IgD-negative memory B cell (primary cell): ENCODE measurements around the gene PEX7. TPM values are rescaled to one million over a fixed set of nuclear protein-coding genes. Genes with fewer than 3 reads are reported as not detected.
A peak's percentile ranks its signal among the peaks of the same experiment; 100 is the strongest.

ENCODE experiments used
- H3K27ac Mint-ChIP-seq, 3 donors: one replicate each; pipeline ENCODE4 v1.8.0; 2020 to 2022; ENCODE audit warnings: mild to moderate bottlenecking in 3 of 3, mixed read lengths in 3 of 3, moderate library complexity in 1 of 3
- H3K27me3 Mint-ChIP-seq: one replicate; pipeline ENCODE4 v1.8.0; 2021; ENCODE audit warnings: mixed read lengths
- H3K36me3 Mint-ChIP-seq: one replicate; pipeline ENCODE4 v1.8.0; 2020; ENCODE audit warnings: mild to moderate bottlenecking, mixed read lengths
- H3K4me1 Mint-ChIP-seq, 3 donors: one replicate each; pipeline ENCODE4 v1.8.0; 2020 to 2022; ENCODE audit warnings: mixed read lengths in 3 of 3, mild to moderate bottlenecking in 1 of 3
- H3K4me3 Mint-ChIP-seq, 4 donors: one replicate each; pipeline ENCODE4 v1.8.0; 2020 to 2022; ENCODE audit warnings: mild to moderate bottlenecking in 4 of 4, mixed read lengths in 4 of 4, moderate library complexity in 3 of 4
- H3K9me3 Mint-ChIP-seq, 3 donors: one replicate each; pipeline ENCODE4 v1.8.0; 2020 to 2021; ENCODE audit warnings: mixed read lengths in 3 of 3, mild to moderate bottlenecking in 1 of 3
- polyA plus RNA-seq: library from polyadenylated mRNA; unstranded; fragments of 300-500 nt; fragmentation: Illumina TruSeq; gene quantifications from one replicate; pipeline ENCODE4 v1.2.3, GENCODE V29; 2021

Gene PEX7, protein sequence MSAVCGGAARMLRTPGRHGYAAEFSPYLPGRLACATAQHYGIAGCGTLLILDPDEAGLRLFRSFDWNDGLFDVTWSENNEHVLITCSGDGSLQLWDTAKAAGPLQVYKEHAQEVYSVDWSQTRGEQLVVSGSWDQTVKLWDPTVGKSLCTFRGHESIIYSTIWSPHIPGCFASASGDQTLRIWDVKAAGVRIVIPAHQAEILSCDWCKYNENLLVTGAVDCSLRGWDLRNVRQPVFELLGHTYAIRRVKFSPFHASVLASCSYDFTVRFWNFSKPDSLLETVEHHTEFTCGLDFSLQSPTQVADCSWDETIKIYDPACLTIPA
- 5.6 TPM for polyA plus RNA-seq

DNA sequence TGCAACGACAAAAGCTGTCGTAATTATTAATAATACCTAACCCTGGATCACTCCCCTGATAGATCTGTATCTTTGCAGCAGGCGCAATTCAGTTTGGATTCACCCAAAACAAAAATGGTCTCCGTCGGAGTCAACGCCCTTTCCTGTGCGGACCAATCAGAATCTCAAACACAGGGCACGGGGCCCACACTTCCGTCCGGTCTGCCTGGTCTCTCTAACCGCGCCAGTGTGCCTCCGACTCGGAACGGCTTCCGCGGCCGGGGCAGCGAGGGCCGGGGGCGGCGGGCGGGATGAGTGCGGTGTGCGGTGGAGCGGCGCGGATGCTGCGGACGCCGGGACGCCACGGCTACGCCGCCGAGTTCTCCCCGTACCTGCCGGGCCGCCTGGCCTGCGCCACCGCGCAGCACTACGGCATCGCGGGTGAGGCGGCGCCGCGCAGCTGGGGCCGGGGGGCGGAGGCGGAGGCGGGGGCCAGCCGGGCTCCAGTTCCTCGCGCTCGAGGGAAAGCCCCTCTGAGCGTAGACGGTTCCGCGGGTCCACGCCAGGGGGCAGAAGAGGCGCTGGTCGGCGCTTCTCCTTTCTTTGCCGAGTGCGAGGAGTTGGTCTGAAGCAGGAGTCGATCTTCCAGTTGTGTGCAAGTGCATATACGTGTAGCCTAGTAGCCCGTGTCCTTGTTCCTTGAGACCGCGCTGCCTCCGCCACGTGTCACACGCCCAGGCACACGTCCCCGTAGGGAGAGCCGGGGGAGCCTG is at the start of gene PEX7:
TSS of gene PEX7 (plus strand) at position 217 of the 752 bp plus-strand sequence. CDS start at position 291, 74 bp downstream.
- Mint-ChIP-seq H3K4me1 (peaks cover 10 to 19% (median 15%) of the 10 kb centered on the region in 3 donors), H3K9me3 (no peaks in the 10 kb centered on the region), H3K27me3 (no peaks in the 10 kb centered on the region), H3K4me3 (peak within 1 kb of the TSS; percentile 92 to 98 (median 95)), H3K36me3 (peaks cover 8% of the 10 kb centered on the region), H3K27ac (peak within 1 kb of the TSS; percentile 83 to 98 (median 96))

DNA sequence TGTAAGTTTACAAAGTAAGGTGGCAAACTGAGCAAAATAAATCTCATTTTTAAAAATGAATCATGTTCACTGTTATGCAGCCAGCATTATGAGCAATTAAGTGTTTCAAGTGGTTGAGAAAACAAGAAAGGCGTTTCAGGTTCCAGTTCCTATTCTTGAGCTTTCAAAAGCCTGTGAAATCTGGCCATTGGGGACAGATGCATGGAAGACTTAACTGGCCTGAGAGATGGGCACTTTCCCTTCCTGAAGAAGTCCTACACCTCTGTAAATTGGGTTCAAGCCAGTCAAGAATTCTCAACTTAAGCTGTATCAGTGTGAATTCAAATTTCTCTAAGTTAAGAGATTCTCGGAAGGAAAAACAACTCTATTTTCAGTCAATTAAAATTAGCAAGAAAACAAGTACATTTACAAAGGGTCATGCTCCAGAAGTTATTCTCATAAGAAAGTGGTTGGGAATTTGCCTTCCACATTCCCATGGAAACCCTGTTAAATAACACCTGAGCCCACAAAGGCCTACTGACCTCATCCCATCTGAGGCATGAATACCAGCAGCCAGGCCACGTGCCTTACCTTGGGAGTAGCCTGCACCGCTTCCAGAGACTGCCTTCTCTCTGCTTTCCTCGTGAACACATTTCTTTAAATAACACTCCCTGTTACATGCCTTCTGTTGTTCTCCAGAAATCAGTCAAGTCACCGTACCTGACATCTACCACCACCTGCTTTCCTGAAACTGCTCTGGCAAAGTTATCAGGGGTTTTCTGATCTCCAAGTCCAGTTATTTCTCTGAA is 49.5 kb upstream of the PEX7 start:
- Mint-ChIP-seq H3K27me3 (no peaks in the 10 kb centered on the region), H3K4me3 (peak overlapping the region in 2 of 4 donors; percentile 74 to 78), H3K36me3 (no peaks in the 10 kb centered on the region), H3K4me1 (peaks cover 30 to 51% (median 40%) of the 10 kb centered on the region in 3 donors), H3K9me3 (peaks cover 0 to 3% (median 0%) of the 10 kb centered on the region in 3 donors), H3K27ac (peak overlapping the region in 2 of 3 donors; percentile 54 to 96)

DNA sequence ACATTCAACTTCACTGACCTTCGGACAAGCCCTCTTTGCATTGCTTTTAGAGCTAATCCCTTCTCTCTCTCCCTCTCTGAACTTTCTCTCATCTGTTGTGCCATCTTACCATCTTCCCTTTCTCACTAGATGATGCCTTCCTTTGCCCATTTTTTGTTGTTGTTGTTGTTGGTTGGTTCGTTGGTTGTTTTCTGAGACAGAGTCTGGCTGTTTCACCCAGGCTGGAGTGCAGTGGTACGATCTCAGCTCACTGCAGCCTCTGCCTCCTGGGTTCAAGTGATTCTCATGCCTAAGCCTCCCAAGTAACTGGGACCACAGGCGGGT is 49.0 kb upstream of the PEX7 start:
- H3K27ac Mint-ChIP-seq = peak overlapping the region in 1 of 3 donors; percentile 96
- H3K36me3 Mint-ChIP-seq = no peaks in the 10 kb centered on the region
- peaks cover 0 to 3% (median 0%) of the 10 kb centered on the region in 3 donors for H3K9me3 Mint-ChIP-seq
- H3K4me1 Mint-ChIP-seq = peaks cover 26 to 46% (median 35%) of the 10 kb centered on the region in 3 donors
- H3K4me3 Mint-ChIP-seq = peak overlapping the region in 1 of 4 donors; percentile 3
- H3K27me3 Mint-ChIP-seq = no peaks in the 10 kb centered on the region

DNA sequence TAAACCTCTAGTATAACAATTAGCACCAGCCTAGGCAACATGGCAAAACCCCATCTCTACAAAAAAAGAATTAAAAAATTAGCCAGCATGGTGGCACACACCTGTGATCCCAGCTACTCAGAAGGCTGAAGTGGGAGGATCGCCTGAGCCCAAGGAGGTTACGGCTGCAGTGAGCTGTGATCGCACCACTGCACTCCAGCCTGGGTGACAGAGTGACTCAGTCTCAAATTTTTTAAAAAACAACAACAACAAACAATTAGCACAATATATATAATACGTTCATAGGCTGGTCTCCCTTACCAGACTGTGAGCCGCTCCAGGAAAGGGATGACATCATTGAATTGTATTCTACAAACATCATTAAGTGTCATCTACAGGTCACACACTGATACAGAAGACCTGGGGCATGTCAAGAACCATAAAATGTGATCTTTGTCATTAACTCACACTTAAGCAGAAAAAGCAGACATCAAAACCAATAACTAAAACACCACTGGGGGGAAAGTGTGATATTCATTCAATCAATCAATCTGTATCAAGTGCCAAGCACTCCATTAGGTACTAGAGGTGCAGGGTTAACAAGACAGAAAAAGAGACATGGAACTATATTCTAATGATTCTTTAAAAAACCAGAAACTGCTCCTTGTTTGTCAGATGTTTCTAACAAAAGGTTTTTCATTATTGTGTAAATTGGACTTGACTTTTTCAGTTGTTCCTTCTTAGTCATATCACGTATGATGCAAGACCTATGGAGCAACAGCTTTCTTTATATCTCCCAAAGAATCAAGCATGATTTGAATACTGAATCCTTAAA is 48.0 kb upstream of the PEX7 start:
- Mint-ChIP-seq H3K27ac (peak overlapping the region in 2 of 3 donors; percentile 64 to 78), H3K9me3 (no peaks in the 10 kb centered on the region), H3K4me3 (no peak overlapping the region), H3K27me3 (no peaks in the 10 kb centered on the region), H3K36me3 (no peaks in the 10 kb centered on the region), H3K4me1 (peaks cover 22 to 42% (median 30%) of the 10 kb centered on the region in 3 donors)

DNA sequence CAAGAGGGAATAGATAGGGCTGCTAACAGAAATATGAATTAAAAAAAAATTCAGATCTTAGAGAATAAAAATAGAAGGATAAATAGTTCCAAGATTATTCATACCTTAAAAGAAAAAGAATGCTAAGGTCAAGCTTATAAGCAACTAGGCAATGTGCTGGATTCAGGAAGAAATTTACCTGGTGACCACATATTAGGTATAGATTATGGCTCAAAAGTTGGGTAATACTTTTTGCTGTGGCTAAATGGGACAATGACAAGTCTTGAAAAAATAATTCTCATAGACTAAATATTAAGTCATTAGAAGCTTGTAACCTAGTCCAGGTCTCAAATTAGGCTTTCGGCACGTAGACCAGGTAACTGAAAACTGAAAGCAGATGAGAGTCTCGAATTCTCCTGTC is 47.3 kb upstream of the PEX7 start:
- no peaks in the 10 kb centered on the region for H3K9me3 Mint-ChIP-seq
- no peaks in the 10 kb centered on the region for H3K36me3 Mint-ChIP-seq
- H3K4me1 Mint-ChIP-seq = peaks cover 25 to 45% (median 34%) of the 10 kb centered on the region in 3 donors
- H3K27ac Mint-ChIP-seq = no peak overlapping the region
- no peaks in the 10 kb centered on the region for H3K27me3 Mint-ChIP-seq
- H3K4me3 Mint-ChIP-seq = no peak overlapping the region

DNA sequence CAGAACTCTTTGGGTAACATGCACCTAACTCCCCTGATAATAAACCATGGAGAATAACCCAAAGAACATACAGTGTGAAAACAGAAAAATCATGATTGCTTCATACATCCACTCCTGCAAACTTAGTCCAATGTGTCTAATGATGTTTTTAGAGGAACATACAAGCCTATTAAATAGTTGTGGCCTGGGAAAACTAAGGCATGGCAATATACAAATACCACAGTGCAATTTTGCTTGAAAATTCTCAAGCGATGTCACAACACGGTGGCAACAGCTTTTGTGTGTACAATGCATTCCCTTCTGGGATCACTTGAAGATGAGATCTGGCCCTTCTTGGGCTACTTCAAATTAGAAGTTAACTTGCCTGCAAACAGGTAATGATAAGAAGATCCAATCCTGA is 46.8 kb upstream of the PEX7 start:
- Mint-ChIP-seq H3K4me1 (peaks cover 26 to 45% (median 34%) of the 10 kb centered on the region in 3 donors), H3K27me3 (no peaks in the 10 kb centered on the region), H3K36me3 (no peaks in the 10 kb centered on the region), H3K9me3 (no peaks in the 10 kb centered on the region), H3K4me3 (peak overlapping the region in 1 of 4 donors; percentile 19), H3K27ac (no peak overlapping the region)

DNA sequence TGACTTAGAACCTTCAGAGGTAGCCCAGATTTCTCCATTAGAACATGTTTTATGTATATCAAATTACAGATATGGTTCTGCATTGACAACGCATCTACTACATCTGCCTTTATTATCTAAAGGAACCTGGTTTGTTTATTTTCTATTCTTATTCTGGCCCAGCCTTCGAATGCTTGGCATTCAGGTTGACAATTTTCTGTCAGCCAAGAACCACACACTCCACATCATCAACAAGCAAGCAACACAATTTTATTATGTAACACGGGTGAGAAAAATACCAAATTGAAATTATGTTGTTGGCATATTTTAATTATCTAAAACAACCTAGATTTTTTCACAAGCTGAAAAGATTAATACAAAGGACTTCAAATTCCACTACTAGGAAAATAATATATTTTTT is 44.7 kb upstream of the PEX7 start:
- no peaks in the 10 kb centered on the region for H3K27me3 Mint-ChIP-seq
- peaks cover 23 to 42% (median 34%) of the 10 kb centered on the region in 3 donors for H3K4me1 Mint-ChIP-seq
- no peaks in the 10 kb centered on the region for H3K9me3 Mint-ChIP-seq
- no peak overlapping the region for H3K4me3 Mint-ChIP-seq
- no peak overlapping the region for H3K27ac Mint-ChIP-seq
- no peaks in the 10 kb centered on the region for H3K36me3 Mint-ChIP-seq

DNA sequence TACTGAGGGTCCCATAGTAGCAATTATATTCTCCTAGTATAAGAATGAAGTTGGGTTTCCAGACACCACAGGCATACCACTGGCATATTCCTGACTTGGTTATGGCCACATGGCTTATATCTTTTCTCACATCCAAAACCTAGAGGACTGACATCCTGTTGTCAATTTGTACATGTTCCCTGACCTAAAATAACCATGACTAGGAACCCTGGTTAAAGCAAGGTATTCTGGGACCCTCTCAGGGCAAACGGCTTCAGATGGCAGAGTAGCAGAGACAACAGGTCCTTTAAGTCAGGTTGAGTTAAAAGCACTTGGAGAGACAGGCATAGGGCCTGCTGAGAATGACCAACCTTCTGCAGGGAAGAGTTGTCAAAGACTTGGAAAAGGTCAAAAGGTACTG is 42.7 kb upstream of the PEX7 start:
- no peaks in the 10 kb centered on the region for H3K27me3 Mint-ChIP-seq
- no peaks in the 10 kb centered on the region for H3K9me3 Mint-ChIP-seq
- H3K36me3 Mint-ChIP-seq = peaks cover 4% of the 10 kb centered on the region
- no peak overlapping the region for H3K4me3 Mint-ChIP-seq
- peaks cover 21 to 42% (median 35%) of the 10 kb centered on the region in 3 donors for H3K4me1 Mint-ChIP-seq
- no peak overlapping the region for H3K27ac Mint-ChIP-seq

DNA sequence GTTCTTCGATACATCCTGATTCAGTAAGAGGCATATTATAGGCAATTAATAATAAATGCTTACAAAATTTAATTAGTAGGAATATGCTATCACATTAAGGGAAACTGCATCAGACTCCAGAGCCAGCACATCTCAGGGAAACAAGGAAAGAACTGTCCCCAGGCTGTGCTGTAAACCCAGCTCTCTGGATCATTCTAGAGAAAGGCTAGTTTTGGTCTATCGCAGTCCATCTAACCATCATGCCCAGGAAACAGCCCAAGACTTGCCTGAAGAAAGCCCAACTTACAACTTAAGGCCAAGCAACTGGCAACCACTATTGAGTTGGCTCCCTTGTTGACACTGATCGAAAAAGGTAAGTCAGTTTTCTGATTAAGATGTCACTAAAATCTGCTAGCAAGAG is 41.4 kb upstream of the PEX7 start:
- no peaks in the 10 kb centered on the region for H3K9me3 Mint-ChIP-seq
- no peaks in the 10 kb centered on the region for H3K27me3 Mint-ChIP-seq
- H3K27ac Mint-ChIP-seq = peak overlapping the region in 2 of 3 donors; percentile 33 to 43
- peaks cover 34 to 43% (median 37%) of the 10 kb centered on the region in 3 donors for H3K4me1 Mint-ChIP-seq
- H3K36me3 Mint-ChIP-seq = peaks cover 4% of the 10 kb centered on the region
- H3K4me3 Mint-ChIP-seq = no peak overlapping the region

DNA sequence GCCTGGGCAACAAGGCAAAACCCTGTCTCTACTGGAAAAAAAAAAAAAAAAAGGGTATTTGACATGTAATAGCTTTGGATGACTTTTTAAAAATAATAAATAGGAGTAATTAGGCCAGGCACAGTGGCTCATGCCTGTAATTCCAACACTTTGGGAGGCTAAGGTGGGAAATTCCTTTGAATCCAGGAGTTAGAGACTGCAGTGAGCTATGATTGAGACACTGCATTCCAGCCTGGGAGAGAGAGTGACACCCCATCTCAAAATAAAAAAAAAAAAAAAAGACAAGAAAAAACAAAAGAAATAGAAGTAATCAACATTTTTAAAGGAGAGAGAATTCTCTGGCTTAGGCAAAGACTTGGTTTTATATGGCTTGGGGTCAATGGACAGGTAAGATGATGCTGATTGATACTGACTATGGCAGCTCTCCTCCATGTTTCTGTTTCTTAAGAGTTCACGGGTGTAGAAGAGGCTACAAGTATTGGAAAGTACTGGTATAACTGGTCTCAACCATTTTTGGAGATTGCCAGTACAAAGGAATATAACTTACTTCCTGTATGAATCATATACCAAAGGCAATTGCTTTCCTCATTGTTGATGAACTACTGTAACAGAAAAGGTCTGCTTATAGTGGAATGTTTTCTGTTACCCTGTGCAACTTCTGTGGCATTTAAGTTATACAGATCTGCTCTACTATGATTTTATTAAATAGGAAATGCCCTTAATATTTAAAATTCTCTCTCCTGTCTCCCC is 40.2 kb upstream of the PEX7 start:
- H3K4me3 Mint-ChIP-seq = peak overlapping the region in 1 of 4 donors; percentile 22
- H3K4me1 Mint-ChIP-seq = peaks cover 39 to 44% (median 40%) of the 10 kb centered on the region in 3 donors
- H3K36me3 Mint-ChIP-seq = peaks cover 4% of the 10 kb centered on the region
- H3K27ac Mint-ChIP-seq = no peak overlapping the region
- no peaks in the 10 kb centered on the region for H3K27me3 Mint-ChIP-seq
- H3K9me3 Mint-ChIP-seq = no peaks in the 10 kb centered on the region

DNA sequence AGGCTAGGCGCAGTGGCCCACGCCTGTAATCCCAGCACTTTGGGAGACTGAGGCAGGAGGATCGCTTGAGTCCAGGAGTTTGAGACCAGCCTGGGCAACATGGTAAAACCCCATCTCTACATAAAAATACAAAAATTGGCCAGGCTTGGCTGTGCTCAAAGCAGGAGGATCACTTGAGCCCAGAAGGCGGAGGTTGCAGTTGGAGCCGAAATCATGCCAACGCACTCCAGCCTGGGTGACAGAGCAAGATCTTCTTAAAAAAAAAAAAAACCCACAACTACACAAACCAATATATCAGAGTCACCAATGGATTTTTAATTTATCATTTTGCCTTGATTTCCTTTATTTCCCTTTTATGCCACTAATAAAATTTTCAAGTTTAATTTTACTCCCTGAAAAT is 39.4 kb upstream of the PEX7 start:
- Mint-ChIP-seq H3K4me1 (peaks cover 43 to 49% (median 47%) of the 10 kb centered on the region in 3 donors), H3K27me3 (no peaks in the 10 kb centered on the region), H3K27ac (peak overlapping the region in 1 of 3 donors; percentile 65), H3K36me3 (peaks cover 4% of the 10 kb centered on the region), H3K4me3 (peak overlapping the region in 2 of 4 donors; percentile 8 to 97), H3K9me3 (no peaks in the 10 kb centered on the region)

DNA sequence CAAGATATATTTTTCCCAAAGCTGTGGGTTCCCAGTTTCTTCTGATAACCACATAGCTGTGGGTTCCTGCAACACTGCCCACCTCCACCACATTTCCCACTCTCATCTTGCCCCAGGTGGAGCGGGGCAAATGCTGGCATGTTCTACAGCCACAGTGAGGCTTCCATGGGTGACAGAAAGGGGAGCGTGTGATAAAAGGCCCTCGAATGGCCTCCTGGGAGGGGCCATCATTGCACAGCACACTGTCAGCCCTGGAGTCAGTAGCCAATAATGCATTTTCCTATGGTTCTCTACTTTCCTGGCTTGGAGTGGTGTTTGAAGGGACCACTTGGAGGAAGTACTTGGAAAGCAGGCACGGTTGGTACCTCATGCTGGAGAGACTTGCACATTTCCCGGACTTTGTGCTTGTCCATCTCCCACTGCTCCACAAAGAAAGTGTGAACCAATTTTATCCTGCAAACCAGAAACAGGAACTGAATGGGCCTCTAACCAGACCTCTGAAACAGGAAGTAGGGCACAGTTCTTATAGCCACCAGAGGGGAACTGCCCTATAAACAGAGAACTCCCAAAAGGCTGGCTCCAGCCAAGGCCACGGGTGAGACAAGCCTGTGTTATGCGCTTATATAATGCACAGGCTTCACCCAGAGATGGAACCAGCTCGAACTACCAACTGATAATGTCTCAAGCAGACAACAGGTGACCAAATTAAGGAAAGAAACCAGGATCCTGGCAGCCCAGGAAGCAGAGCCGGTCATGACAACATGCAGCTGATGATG is 38.7 kb upstream of the PEX7 start:
- Mint-ChIP-seq H3K4me1 (peaks cover 50 to 55% (median 54%) of the 10 kb centered on the region in 3 donors), H3K9me3 (peaks cover 0 to 2% (median 0%) of the 10 kb centered on the region in 3 donors), H3K27me3 (no peaks in the 10 kb centered on the region), H3K36me3 (peaks cover 4% of the 10 kb centered on the region), H3K27ac (peak overlapping the region; percentile 65 to 99 (median 93)), H3K4me3 (peak overlapping the region; percentile 76 to 99 (median 88))

DNA sequence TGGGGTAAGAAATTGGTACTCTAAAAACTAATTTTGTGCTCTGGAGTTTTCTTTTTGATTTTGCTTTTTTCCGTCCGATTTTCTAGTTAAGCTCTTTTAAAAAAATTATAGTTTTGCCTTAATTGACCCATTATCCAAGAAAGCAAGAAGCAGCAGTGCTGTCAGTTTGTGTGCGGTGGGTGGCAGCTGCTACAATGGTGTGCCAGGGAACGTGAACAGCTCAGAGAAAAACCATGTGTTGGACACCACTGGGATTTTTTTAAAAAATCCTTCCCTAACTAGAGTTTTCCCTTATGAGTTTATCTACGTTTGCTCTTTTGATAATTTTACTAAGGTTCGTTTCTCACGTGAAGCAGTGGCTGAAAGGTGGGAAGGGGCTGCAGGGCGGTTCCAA is 38.1 kb upstream of the PEX7 start:
- Mint-ChIP-seq H3K4me1 (peaks cover 51 to 57% (median 56%) of the 10 kb centered on the region in 3 donors), H3K9me3 (peaks cover 0 to 2% (median 0%) of the 10 kb centered on the region in 3 donors), H3K27ac (peak overlapping the region; percentile 65 to 99 (median 93)), H3K4me3 (peak overlapping the region; percentile 76 to 99 (median 88)), H3K36me3 (peaks cover 4% of the 10 kb centered on the region), H3K27me3 (no peaks in the 10 kb centered on the region)
